CD4-positive, CD25-positive, alpha-beta regulatory T cell (primary cell): Measurements from ENCODE around the gene CMTM4. TPM values are rescaled to one million over a fixed set of nuclear protein-coding genes. Genes with fewer than 3 reads are reported as not detected.

Experiments
- ATAC-seq, 2 donors: fragments of 150-1000 bp; cut with Tn5 transposase; one replicate each; pipeline ENCODE4 v1.10.0; 2021; ENCODE audit warnings: low read depth in 2 of 2, moderate number of reproducible peaks in 2 of 2, moderate library complexity in 1 of 2
- DNase-seq, 3 donors: peaks; one replicate each; pipeline versions ENCODE4 v3.0.0 to v3.0.0-alpha.2; 2012 to 2022; ENCODE audit warnings: mixed read lengths in 1 of 3
- H3K27ac ChIP-seq: one replicate; pipeline ENCODE4 v1.7.0; 2013; ENCODE audit warnings: mild to moderate bottlenecking, low read length; ENCODE audit not compliant: insufficient read depth, poor library complexity, severe bottlenecking
- H3K27me3 ChIP-seq: one replicate; pipeline ENCODE4 v1.7.0; 2013; ENCODE audit warnings: low read length; ENCODE audit not compliant: control insufficient read depth, insufficient read depth
- H3K36me3 ChIP-seq: one replicate; pipeline ENCODE4 v1.7.0; 2013; ENCODE audit warnings: mild to moderate bottlenecking, low read length, moderate library complexity; ENCODE audit not compliant: control insufficient read depth, insufficient read depth
- H3K4me1 ChIP-seq: 2 replicates; pipeline ENCODE4 v1.7.0; 2013; ENCODE audit warnings: mild to moderate bottlenecking, low read length; ENCODE audit not compliant: insufficient read depth, control insufficient read depth, poor library complexity, severe bottlenecking
- H3K4me3 ChIP-seq: one replicate; pipeline ENCODE4 v1.7.0; 2013; ENCODE audit warnings: low read depth, mild to moderate bottlenecking, low read length, moderate library complexity
- H3K9me3 ChIP-seq, 2 experiments: 1 replicate in 1 of 2; 2 replicates in 1 of 2; pipeline ENCODE4 v1.7.0; 2013; ENCODE audit warnings: low read length in 2 of 2, mild to moderate bottlenecking in 1 of 2, moderate library complexity in 1 of 2; ENCODE audit not compliant: control insufficient read depth in 2 of 2
- H3K27ac Mint-ChIP-seq, 3 donors: one replicate each; pipeline ENCODE4 v1.8.0; 2020 to 2022; ENCODE audit warnings: mild to moderate bottlenecking in 3 of 3, mixed read lengths in 3 of 3, moderate library complexity in 2 of 3
- H3K27me3 Mint-ChIP-seq: one replicate; pipeline ENCODE4 v1.8.0; 2022; ENCODE audit warnings: mild to moderate bottlenecking, mixed read lengths
- H3K36me3 Mint-ChIP-seq: one replicate; pipeline ENCODE4 v1.8.0; 2020; ENCODE audit warnings: mixed read lengths
- H3K4me1 Mint-ChIP-seq, 4 donors: one replicate each; pipeline ENCODE4 v1.8.0; 2020 to 2022; ENCODE audit warnings: mixed read lengths in 4 of 4, mild to moderate bottlenecking in 1 of 4
- H3K4me3 Mint-ChIP-seq, 4 donors: one replicate each; pipeline ENCODE4 v1.8.0; 2020 to 2022; ENCODE audit warnings: mild to moderate bottlenecking in 4 of 4, mixed read lengths in 4 of 4, moderate library complexity in 3 of 4
- H3K9me3 Mint-ChIP-seq, 7 donors: one replicate each; pipeline ENCODE4 v1.8.0; 2020 to 2022; ENCODE audit warnings: mixed read lengths in 7 of 7, mild to moderate bottlenecking in 3 of 7, moderate library complexity in 2 of 7
- polyA plus RNA-seq, 4 donors: library from polyadenylated mRNA; unstranded; fragments of 300-500 nt; fragmentation: Illumina TruSeq; gene quantifications; one replicate each; pipeline ENCODE4 v1.2.3, GENCODE V29; 2021
- total RNA-seq: library from RNA; stranded (reverse); gene quantifications from one replicate; pipeline ENCODE4 v1.2.3, GENCODE V29; 2022

CMTM4 gene
- total and polyA plus RNA-seq, 5 donors from 2014 or later = 0.10 to 0.64 (median 0.18) TPM

- Mint-ChIP-seq H3K9me3 (no peaks in the 10 kb centered on the region), H3K4me1 (no peaks in the 10 kb centered on the region), H3K27me3 (peaks cover 10% of the 10 kb centered on the region), H3K27ac (no peak overlapping the region), H3K36me3 (no peaks in the 10 kb centered on the region), H3K4me3 (no peak overlapping the region)
- ATAC-seq (no peak), DNase-seq (no peak)
- H3K4me1 ChIP-seq = no peaks in the 10 kb centered on the region
- H3K9me3 ChIP-seq = no peaks in the 10 kb centered on the region
- no peak overlapping the region for H3K27ac ChIP-seq
- no peaks in the 10 kb centered on the region for H3K36me3 ChIP-seq
- H3K27me3 ChIP-seq = peaks cover 9% of the 10 kb centered on the region
- no peak overlapping the region for H3K4me3 ChIP-seq
Measured at GRCh38 chr16:66658143-66658859, 38.2 kb downstream of the CMTM4 start.

- H3K27me3 ChIP-seq = peaks cover 9% of the 10 kb centered on the region
- Mint-ChIP-seq H3K27me3 (peaks cover 10% of the 10 kb centered on the region), H3K9me3 (no peaks in the 10 kb centered on the region), H3K4me3 (no peak overlapping the region), H3K4me1 (peaks cover 0 to 4% (median 0%) of the 10 kb centered on the region in 4 donors), H3K36me3 (no peaks in the 10 kb centered on the region), H3K27ac (peak overlapping the region in 1 of 3 donors; percentile 76)
- no peaks in the 10 kb centered on the region for H3K4me1 ChIP-seq
- no peak overlapping the region for H3K4me3 ChIP-seq
- ATAC-seq (no peak), DNase-seq (no peak)
- H3K27ac ChIP-seq = no peak overlapping the region
- no peaks in the 10 kb centered on the region for H3K36me3 ChIP-seq
- no peaks in the 10 kb centered on the region for H3K9me3 ChIP-seq
Measured at GRCh38 chr16:66656547-66656946, 40.0 kb downstream of the CMTM4 start.

DNA sequence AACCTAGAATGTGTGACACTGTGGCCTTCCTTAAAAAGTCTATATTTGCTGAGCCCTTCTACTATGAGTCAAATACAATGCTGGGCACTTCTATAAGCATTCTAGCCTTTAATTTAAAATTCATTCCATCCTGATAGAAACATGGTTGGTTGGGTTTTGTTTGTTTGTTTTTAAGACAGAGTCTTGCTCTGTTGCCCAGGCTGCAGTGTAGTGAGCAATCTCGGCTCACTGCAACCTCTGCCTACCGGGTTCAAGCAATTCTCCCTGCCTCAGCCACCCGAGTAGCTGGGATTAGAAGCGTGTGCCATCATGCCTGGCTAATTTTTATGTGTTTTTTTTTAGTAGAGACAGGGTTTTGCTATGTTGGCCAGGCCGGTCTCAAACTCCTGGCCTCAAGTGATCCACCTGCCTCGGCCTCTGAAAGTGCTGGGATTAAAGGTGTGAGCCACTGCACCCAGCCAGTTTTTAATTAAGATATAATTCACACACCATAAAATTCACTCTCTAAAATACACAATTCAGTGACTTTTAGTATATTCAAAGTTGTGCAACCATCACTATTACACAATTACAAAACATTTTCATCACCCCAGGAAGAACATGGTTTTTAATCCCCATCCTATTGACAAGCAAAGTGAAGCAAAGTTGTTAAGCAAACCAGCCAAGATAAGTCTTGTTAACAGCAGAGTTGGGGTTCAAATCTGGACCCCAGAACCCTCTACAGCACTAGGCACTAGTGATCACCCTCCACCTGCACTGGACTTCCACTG lies 42.8 kb downstream of the CMTM4 start:
- no peak for ATAC-seq
- H3K4me1 Mint-ChIP-seq = peaks cover 6 to 13% (median 9%) of the 10 kb centered on the region in 4 donors
- H3K4me3 ChIP-seq = no peak overlapping the region
- no peaks in the 10 kb centered on the region for H3K36me3 Mint-ChIP-seq
- H3K27me3 ChIP-seq = peaks cover 9% of the 10 kb centered on the region
- H3K4me1 ChIP-seq = peaks cover 8% of the 10 kb centered on the region
- no peaks in the 10 kb centered on the region for H3K9me3 Mint-ChIP-seq
- peaks cover 10% of the 10 kb centered on the region for H3K27me3 Mint-ChIP-seq
- DNase-seq = no peak
- H3K9me3 ChIP-seq = no peaks in the 10 kb centered on the region
- H3K36me3 ChIP-seq = no peaks in the 10 kb centered on the region
- H3K27ac ChIP-seq = no peak overlapping the region
- H3K4me3 Mint-ChIP-seq = no peak overlapping the region
- H3K27ac Mint-ChIP-seq = no peak overlapping the region

- ATAC-seq (no peak), DNase-seq (no peak)
- Mint-ChIP-seq H3K36me3 (no peaks in the 10 kb centered on the region), H3K27ac (no peak overlapping the region), H3K4me1 (peaks cover 6 to 13% (median 9%) of the 10 kb centered on the region in 4 donors), H3K9me3 (no peaks in the 10 kb centered on the region), H3K4me3 (no peak overlapping the region), H3K27me3 (peaks cover 8% of the 10 kb centered on the region)
- Histone ChIP-seq H3K4me1 (peaks cover 8% of the 10 kb centered on the region), H3K36me3 (no peaks in the 10 kb centered on the region), H3K27me3 (peaks cover 7% of the 10 kb centered on the region), H3K27ac (no peak overlapping the region), H3K4me3 (no peak overlapping the region), H3K9me3 (no peaks in the 10 kb centered on the region)
Measured at GRCh38 chr16:66652661-66653360, 43.7 kb downstream of the CMTM4 start.

DNA sequence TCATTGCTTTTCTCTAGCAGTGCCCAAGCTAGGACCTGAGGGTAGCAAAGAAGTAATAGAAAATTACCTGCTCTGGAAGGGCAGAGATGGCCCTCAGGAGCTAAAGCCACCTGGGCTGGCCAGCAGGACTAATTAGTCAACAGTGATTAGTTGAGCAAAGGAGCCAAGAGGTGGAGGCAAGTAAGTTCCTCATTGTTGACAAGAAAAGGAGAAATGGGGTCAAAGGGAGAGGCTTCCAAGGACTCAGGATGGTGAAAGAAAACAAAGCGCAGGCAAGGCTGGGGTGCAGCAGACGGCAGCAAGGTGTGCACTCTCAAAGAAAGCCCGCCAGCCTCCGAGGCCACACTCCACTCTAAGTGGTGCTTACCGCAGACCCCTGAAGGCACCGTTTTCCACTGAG lies 44.6 kb downstream of the CMTM4 start:
- Histone ChIP-seq H3K27me3 (peaks cover 7% of the 10 kb centered on the region), H3K27ac (no peak overlapping the region)

GRCh38 chr16:66651474-66651765 lies 45.1 kb downstream of the CMTM4 start:
- Histone ChIP-seq H3K9me3 (no peaks in the 10 kb centered on the region), H3K27ac (no peak overlapping the region), H3K4me3 (peak overlapping the region; percentile 68), H3K36me3 (no peaks in the 10 kb centered on the region), H3K27me3 (peaks cover 5% of the 10 kb centered on the region), H3K4me1 (peaks cover 8% of the 10 kb centered on the region)
- peaks cover under 1% of the 10 kb centered on the region for H3K27me3 Mint-ChIP-seq
- H3K4me3 Mint-ChIP-seq = peak overlapping the region in 2 of 4 donors; percentile 78 to 84
- ATAC-seq = no peak
- no peaks in the 10 kb centered on the region for H3K36me3 Mint-ChIP-seq
- no peak for DNase-seq
- H3K4me1 Mint-ChIP-seq = peaks cover 6 to 13% (median 9%) of the 10 kb centered on the region in 4 donors
- peak overlapping the region in 1 of 3 donors; percentile 45 for H3K27ac Mint-ChIP-seq
- no peaks in the 10 kb centered on the region for H3K9me3 Mint-ChIP-seq

More for the DNA sequence above, 44.6 kb downstream of the CMTM4 start:
- H3K4me1 ChIP-seq = peaks cover 8% of the 10 kb centered on the region
- H3K9me3 Mint-ChIP-seq = no peaks in the 10 kb centered on the region
- DNase-seq (no peak), ATAC-seq (no peak)
- H3K36me3 ChIP-seq = no peaks in the 10 kb centered on the region
- H3K4me3 ChIP-seq = no peak overlapping the region
- peaks cover 6 to 13% (median 9%) of the 10 kb centered on the region in 4 donors for H3K4me1 Mint-ChIP-seq
- H3K4me3 Mint-ChIP-seq = no peak overlapping the region
- H3K9me3 ChIP-seq = no peaks in the 10 kb centered on the region
- peaks cover 4% of the 10 kb centered on the region for H3K27me3 Mint-ChIP-seq
- H3K27ac Mint-ChIP-seq = peak overlapping the region in 1 of 3 donors; percentile 45
- H3K36me3 Mint-ChIP-seq = no peaks in the 10 kb centered on the region

GRCh38 chr16:66650707-66651473 lies 45.7 kb downstream of the CMTM4 start:
- Mint-ChIP-seq H3K27ac (peak overlapping the region in 1 of 3 donors; percentile 55), H3K4me1 (peaks cover 6 to 13% (median 9%) of the 10 kb centered on the region in 4 donors), H3K36me3 (no peaks in the 10 kb centered on the region), H3K4me3 (peak overlapping the region in 2 of 4 donors; percentile 78 to 84), H3K27me3 (no peaks in the 10 kb centered on the region), H3K9me3 (no peaks in the 10 kb centered on the region)
- Histone ChIP-seq H3K27me3 (peaks cover 2% of the 10 kb centered on the region), H3K4me1 (peaks cover 8% of the 10 kb centered on the region), H3K9me3 (no peaks in the 10 kb centered on the region), H3K27ac (no peak overlapping the region), H3K36me3 (no peaks in the 10 kb centered on the region), H3K4me3 (peak overlapping the region; percentile 68)
- DNase-seq (peak; percentile 57 to 90 (median 83)), ATAC-seq (peak; percentile 98)
